GF-D8 (cell line): ENCODE results near the gene ZNF830.
"Not testable (repeated sequence)": the region's sequence is repeated elsewhere in the genome, so short reads cannot be mapped to it uniquely, and the experiment has no call there.

ENCODE experiments used
- DNase-seq: peaks from one replicate; lab custom pipeline; 2025; lab: John Stamatoyannopoulos, UW

The ZNF830 gene

DNA sequence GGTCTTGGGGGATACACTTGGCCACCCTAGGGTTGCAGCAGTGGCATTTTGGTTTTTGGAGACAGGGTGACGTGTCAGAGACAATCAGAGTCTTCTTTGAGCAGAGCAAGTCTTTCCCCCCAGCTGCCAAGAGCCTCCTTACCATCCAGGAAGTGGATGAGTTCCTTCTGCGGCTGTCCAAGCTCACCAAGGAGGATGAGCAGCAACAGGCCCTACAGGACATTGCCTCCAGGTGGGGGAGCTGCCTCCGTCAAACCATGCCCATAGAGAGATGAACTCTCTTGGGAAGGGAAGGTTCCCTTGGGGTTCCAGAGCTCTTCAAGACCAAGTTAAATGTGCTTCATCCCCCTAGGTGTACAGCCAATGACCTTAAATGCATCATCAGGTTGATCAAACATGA lies 30.3 kb downstream of the ZNF830 start:
- DNase-seq, result peak; percentile 25

- peak; percentile 10 for DNase-seq
Observed at GRCh38 chr17:34993031-34993430, 31.7 kb downstream of the ZNF830 start.

DNA sequence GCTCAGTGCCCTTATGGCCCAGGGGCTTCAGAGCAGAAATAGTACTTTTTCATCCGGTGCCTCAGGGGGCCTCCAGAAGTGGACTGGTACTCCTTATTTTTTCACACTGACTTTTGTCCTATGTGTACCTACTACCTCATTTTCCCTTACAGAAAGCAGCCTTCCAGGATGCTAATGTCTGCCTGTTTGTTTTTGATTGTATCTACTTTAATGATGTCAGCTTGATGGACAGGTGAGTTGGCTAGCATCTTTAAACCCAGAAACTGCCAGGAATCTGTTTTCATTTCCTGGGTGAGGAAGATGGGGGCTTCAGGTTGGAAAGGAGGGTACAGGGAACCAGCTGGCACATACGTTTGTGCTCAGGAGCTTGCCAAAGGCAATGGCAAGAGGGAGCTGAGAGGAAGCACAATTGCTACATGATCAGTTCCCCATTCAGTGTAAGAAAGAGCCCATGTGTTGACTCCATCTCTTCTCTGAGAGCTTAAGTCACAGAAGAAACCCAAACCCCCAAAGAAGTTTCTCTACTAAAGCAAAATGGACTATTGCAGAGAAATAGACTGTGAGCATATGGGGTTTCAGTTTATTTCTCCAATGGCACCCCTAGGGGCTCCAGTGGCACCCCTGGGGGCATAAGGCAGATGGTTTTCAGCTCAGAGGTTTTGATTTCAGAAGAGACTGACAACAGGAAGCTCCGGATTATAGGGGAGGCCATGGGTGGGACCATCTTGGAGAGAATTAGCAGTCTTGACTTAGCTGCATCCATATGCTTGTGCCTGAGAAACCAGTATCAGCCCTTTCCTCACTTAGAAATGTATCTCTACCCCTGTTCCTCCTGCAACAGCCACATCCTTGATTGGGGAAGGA lies 35.3 kb downstream of the ZNF830 start:
- peak; percentile 13 for DNase-seq

GRCh38 chr17:34997355-34997862 lies 36.1 kb downstream of the ZNF830 start:
- no peak for DNase-seq

DNA sequence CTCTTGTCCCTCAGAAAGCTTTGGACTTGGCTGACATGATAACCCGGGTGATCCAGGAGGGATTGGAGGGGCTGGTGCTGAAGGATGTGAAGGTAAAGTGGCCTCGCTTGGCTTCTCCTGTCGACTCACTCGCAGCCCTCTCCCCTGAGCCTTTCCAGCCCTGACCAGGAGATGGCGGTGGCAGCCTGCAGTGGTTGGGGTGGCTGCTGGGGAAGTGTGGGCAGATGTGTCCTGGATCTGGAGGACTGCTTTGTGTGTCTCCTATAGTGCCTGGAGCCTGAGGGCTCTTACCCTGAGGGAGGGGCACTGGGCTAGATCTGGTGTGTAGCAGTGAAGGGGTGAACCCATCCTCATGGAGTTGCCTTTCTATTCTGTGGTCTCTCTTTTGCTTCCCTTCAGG lies 36.9 kb downstream of the ZNF830 start:
- no peak for DNase-seq

GRCh38 chr17:34999456-34999855 lies 38.1 kb downstream of the ZNF830 start:
- no peak for DNase-seq

- not testable (repeated sequence) for DNase-seq
Observed at GRCh38 chr17:35000965-35001364, 39.6 kb downstream of the ZNF830 start.

- DNase-seq, result no peak
Observed at GRCh38 chr17:35001549-35001948, 40.2 kb downstream of the ZNF830 start.

GRCh38 chr17:35002876-35003551 lies 41.7 kb downstream of the ZNF830 start:
- no peak for DNase-seq

DNA sequence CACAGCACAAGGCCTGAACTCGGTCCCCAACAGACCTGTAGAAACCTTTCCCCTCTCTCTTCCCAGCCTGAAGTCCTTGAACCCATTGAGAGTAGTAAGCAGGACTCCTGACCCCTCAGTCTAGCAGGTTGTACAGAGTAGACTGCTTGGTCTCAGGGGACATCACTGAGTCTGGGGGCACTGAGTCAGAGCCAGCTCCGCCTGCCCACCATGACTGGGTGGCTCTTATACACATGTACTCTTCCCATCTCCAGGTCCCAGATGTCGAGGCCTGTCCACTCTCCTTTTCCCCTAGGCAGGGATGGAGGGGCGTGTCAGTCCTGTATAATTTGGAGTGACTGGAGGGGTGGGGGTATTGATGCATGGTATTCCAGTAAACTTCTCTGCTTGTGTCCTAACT lies 42.4 kb downstream of the ZNF830 start:
- DNase-seq, result no peak

DNA sequence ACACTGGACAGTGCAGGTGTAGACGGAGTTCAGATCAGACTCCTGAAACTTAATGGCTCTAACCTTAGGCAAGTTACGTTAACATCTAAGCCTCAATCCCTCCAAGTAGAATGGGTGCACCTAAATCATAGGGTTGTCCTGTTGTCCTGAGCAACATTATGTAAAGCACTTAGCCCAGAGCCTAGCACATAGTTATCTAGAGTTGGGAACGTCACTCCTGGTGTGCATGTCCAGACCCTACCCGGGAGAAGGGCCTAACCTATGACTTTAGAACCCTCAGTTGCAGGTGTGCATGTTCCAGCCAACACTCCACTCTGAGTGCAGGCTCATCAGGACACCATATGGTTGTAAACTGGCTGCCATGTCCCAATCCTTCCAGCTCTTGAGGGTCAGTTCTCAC lies 45.0 kb downstream of the ZNF830 start:
- no peak for DNase-seq

DNA sequence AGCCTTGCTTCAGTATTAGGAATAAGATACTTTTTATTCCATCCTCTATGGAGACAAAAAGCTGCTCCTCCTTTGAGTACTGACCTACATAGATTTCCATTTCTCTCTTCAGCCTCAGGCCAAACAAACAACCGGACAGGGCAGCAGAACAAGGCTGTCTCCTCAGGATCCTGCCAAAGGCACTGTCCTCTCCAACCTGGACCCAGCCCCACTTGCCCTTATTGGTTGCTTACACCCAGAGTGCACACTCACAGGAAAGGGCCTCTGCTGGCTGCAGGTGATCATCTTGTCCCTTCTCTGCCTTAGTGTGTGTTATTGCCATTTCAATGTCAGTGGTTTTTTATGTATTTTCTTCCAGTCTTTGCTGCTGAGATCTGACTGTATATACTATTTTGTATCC lies 45.6 kb downstream of the ZNF830 start:
- DNase-seq, result no peak

- DNase-seq, result no peak
Observed at GRCh38 chr17:35010093-35010492, 48.8 kb downstream of the ZNF830 start.

DNA sequence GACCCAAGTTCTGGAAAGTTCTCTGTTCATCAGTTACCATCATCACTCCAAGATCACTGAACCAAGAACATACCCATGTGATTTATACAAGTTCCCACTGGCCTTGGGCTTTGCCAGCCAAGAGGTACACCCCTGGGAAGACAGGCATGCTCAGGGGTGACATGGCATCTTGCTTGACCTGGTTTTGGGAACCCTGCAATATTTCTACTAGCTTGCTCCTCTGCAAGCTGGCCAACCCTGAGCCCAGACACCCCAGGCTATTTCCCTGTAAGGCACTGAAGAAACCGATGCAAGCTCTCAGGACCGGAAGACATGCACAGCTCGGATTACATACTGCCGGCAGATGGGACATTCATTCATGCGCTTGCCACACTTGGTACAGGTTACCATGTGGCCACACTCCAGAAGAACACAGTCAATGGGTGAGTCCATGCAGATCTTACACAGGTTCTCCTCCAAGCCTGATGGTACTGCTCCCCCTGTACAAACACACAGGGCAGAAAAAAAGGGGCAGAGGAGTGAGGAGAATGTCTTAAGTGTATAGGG lies 50.4 kb downstream of the ZNF830 start:
- no peak for DNase-seq
